Fibroblast of villous mesenchyme (primary cell): ENCODE results near the gene MYO1D. TPM values are rescaled to one million over a fixed set of nuclear protein-coding genes. Genes with fewer than 3 reads are reported as not detected.

Source experiments
- DNase-seq: peaks from one replicate; pipeline ENCODE4 v3.0.0-alpha.2; 2010; ENCODE audit warnings: low read depth
- H3K4me3 ChIP-seq: 2 replicates; pipeline ENCODE4 v1.5.1; 2011; ENCODE audit warnings: low read depth, mild to moderate bottlenecking, low read length
- CTCF ChIP-seq: IDR thresholded peaks from 2 replicates; pipeline ENCODE4 v1.5.1; 2012; ENCODE audit warnings: low read depth, mild to moderate bottlenecking, low read length; ENCODE audit not compliant: insufficient read depth
- total RNA-seq: library from RNA; depleted of rRNA; stranded (reverse); fragments of >200 nt; gene quantifications from 2 replicates; pipeline ENCODE4 v1.2.3, GENCODE V29; 2012

Gene MYO1D
- total RNA-seq, 1 donor: 19.0 TPM

- TF ChIP-seq CTCF: no peak
- H3K4me3 ChIP-seq: no peak overlapping the region
- no peak for DNase-seq
Observed at GRCh38 chr17:32563583-32563982, 313.3 kb downstream of the MYO1D start.

- DNase-seq: no peak
- H3K4me3 ChIP-seq: no peak overlapping the region
- TF ChIP-seq CTCF: no peak
Observed at GRCh38 chr17:32558997-32559650, 317.8 kb downstream of the MYO1D start.

- no peak for TF ChIP-seq CTCF
- no peak for DNase-seq
- H3K4me3 ChIP-seq: no peak overlapping the region
Observed at GRCh38 chr17:32558326-32558955, 318.5 kb downstream of the MYO1D start.

GRCh38 chr17:32555611-32556310, 321.2 kb downstream of the MYO1D start:
- TF ChIP-seq CTCF: no peak
- H3K4me3 ChIP-seq: no peak overlapping the region
- DNase-seq: no peak

- TF ChIP-seq CTCF: no peak
- H3K4me3 ChIP-seq: no peak overlapping the region
- DNase-seq: no peak
Observed at GRCh38 chr17:32553168-32553567, 323.8 kb downstream of the MYO1D start.

- TF ChIP-seq CTCF: no peak
- DNase-seq: no peak
Observed at GRCh38 chr17:32552280-32552679, 324.6 kb downstream of the MYO1D start.

More at GRCh38 chr17:32552280-32552679, 324.6 kb downstream of the MYO1D start:
- H3K4me3 ChIP-seq: no peak overlapping the region
